Mesothelial cell of epicardium (in vitro differentiated cells): Measurements from ENCODE around the gene DOCK2. TPM values are rescaled to one million over a fixed set of nuclear protein-coding genes. Genes with fewer than 3 reads are reported as not detected.

Experiments
- DNase-seq, 2 experiments: peaks; one replicate each; pipeline ENCODE4 v3.0.0; 2021; ENCODE audit warnings: low spot score in 2 of 2; ENCODE audit not compliant: unreplicated experiment in 2 of 2
- H3K27ac Mint-ChIP-seq: 2 replicates; pipeline ENCODE4 v1.8.0; 2021; ENCODE audit warnings: mixed read lengths
- H3K27me3 Mint-ChIP-seq: 2 replicates; pipeline ENCODE4 v1.8.0; 2021; ENCODE audit warnings: low read depth, mixed read lengths
- H3K36me3 Mint-ChIP-seq: 2 replicates; pipeline ENCODE4 v1.8.0; 2021; ENCODE audit warnings: mixed read lengths
- H3K4me1 Mint-ChIP-seq: 2 replicates; pipeline ENCODE4 v1.8.0; 2021; ENCODE audit warnings: mixed read lengths
- H3K4me3 Mint-ChIP-seq: 2 replicates; pipeline ENCODE4 v1.8.0; 2021; ENCODE audit warnings: mild to moderate bottlenecking, moderate library complexity, mixed read lengths
- H3K9me3 Mint-ChIP-seq: 2 replicates; pipeline ENCODE4 v1.8.0; 2021; ENCODE audit warnings: mixed read lengths
- total RNA-seq: library from RNA; stranded (reverse); gene quantifications from 3 replicates; pipeline ENCODE4 v1.2.1, GENCODE V29; 2021
- TF ChIP-seq, protein P1 (sequence below): fragments of 200-600 bp; sonication (generic); IDR thresholded peaks from one replicate; pipeline ENCODE4 v1.5.0; 2021; ENCODE audit warnings: antibody characterized with exemption; ENCODE audit not compliant: unreplicated experiment

The DOCK2 gene
- total RNA-seq, 1 donor from 2014 or later, result 0.25 TPM

DNA sequence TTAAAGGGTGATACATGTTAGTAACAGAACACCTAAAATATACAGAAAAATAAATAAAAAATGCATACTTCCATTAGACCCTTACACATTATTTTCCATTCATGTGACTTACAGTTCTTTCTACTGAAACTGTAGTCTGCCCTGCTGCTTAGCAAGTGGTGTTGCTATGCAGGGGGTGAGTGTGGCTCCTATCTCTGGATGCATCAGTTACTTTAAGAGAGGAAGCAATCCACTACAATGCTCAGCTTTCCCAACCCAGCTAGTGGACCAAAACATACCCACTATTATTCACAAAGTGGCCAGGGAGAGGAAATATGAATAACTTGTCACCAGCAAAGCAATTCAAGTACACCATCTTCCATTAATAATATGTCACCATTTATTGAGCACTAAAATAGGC lies 121.8 kb downstream of the DOCK2 start:
- no peak overlapping the region for H3K4me3 Mint-ChIP-seq
- H3K27me3 Mint-ChIP-seq, result peaks cover 36% of the 10 kb centered on the region
- H3K27ac Mint-ChIP-seq, result no peak overlapping the region
- TF ChIP-seq, protein P1, sequence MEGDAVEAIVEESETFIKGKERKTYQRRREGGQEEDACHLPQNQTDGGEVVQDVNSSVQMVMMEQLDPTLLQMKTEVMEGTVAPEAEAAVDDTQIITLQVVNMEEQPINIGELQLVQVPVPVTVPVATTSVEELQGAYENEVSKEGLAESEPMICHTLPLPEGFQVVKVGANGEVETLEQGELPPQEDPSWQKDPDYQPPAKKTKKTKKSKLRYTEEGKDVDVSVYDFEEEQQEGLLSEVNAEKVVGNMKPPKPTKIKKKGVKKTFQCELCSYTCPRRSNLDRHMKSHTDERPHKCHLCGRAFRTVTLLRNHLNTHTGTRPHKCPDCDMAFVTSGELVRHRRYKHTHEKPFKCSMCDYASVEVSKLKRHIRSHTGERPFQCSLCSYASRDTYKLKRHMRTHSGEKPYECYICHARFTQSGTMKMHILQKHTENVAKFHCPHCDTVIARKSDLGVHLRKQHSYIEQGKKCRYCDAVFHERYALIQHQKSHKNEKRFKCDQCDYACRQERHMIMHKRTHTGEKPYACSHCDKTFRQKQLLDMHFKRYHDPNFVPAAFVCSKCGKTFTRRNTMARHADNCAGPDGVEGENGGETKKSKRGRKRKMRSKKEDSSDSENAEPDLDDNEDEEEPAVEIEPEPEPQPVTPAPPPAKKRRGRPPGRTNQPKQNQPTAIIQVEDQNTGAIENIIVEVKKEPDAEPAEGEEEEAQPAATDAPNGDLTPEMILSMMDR, result no peak
- no peaks in the 10 kb centered on the region for H3K36me3 Mint-ChIP-seq
- no peaks in the 10 kb centered on the region for H3K4me1 Mint-ChIP-seq
- no peaks in the 10 kb centered on the region for H3K9me3 Mint-ChIP-seq
- DNase-seq, result no peak

DNA sequence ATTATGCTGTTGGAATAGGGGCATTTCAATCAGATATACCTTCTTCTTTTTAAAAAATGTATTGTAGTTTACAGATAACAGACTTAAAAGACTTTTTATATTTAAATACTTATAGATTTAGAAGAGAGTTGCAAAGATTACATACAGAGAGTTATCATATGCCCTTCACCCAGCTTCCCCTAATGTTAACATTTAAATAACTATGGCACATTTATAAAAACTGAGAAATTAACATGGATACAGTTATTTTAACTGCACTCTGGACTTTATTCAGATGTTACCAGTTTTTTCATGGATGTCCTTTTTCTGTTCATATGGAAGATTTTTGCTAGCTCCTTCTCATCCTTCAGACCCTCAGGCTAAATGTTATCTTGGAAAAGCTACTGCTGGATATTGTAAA lies 123.2 kb downstream of the DOCK2 start:
- Mint-ChIP-seq H3K4me1 (no peaks in the 10 kb centered on the region), H3K27me3 (peaks cover 32% of the 10 kb centered on the region), H3K4me3 (no peak overlapping the region), H3K27ac (no peak overlapping the region), H3K36me3 (no peaks in the 10 kb centered on the region), H3K9me3 (no peaks in the 10 kb centered on the region)
- TF ChIP-seq, protein P1, result no peak
- no peak for DNase-seq

DNA sequence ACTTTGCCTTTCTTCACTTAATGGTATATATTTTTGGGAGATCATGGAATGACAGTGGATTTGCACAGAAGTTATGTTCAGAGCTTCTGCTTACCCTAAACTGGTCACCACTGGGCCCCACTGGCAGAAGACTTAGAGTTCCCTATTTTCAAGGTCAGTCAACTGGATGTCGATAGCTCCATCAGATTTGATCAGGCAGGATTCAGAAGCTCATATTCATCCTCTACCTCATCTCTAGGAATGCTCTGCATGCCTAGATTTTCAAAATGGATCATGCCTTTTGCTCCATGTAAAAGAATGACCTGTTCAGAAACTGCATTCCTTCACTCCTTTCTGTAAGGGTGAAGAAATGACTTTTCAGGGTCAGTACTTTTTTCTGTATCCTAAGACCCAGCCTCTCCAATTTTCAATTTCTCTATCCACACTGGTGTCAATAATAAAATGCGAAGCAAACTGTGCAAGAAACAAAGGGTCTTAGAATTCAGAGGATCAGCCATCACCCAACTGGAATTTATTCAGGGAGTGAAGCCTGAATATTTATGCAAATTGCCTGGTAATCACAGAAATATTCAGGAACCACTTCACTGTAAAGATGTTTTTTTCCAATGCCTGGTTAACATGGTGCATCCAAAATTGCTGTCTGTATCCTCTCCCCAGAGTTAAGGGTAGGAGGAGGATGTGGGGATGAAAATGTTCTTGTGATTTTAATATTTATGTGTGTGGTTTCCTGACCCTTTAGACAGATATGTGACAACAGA lies 125.4 kb downstream of the DOCK2 start:
- TF ChIP-seq, protein P1, result no peak
- Mint-ChIP-seq H3K27me3 (peaks cover 35% of the 10 kb centered on the region), H3K27ac (no peak overlapping the region)

DNA sequence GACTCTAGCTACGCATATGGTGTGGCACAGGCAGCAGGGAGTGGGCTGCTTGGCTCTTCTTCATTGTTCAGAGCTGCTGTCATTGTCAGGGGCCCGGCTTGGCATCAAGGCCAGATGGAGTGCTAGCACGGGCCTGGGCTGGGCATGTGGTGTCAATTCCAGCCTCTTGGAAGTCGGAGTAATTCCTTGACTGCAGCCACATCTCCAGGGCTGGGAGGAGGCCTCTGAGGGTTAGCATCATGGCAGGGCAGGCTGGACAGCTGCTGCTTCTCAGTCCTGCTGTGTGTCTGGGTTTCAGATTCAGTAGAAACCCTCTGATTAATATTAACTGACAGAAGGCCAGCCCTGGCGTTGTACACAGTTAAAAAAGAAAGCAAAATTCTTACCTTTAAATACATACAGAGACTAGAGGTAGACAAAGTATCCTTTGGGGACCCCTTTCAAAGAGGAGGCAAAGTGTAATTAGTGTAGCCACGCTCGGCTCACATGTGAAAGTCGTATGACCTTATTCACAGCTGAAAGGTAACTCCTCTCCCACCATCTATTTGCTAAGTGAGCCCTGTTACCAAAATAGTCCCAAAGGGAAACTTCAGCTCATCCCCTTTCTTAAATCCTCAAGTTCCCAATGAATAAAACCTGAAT lies 126.4 kb downstream of the DOCK2 start:
- no peak overlapping the region for H3K4me3 Mint-ChIP-seq
- no peaks in the 10 kb centered on the region for H3K9me3 Mint-ChIP-seq
- H3K27me3 Mint-ChIP-seq, result peaks cover 38% of the 10 kb centered on the region
- TF ChIP-seq, protein P1, result no peak
- H3K4me1 Mint-ChIP-seq, result no peaks in the 10 kb centered on the region
- no peak overlapping the region for H3K27ac Mint-ChIP-seq
- no peak for DNase-seq
- no peaks in the 10 kb centered on the region for H3K36me3 Mint-ChIP-seq

More for the DNA sequence above, 125.4 kb downstream of the DOCK2 start:
- Mint-ChIP-seq H3K4me3 (no peak overlapping the region), H3K9me3 (no peaks in the 10 kb centered on the region), H3K4me1 (no peaks in the 10 kb centered on the region), H3K36me3 (no peaks in the 10 kb centered on the region)
- no peak for DNase-seq

DNA sequence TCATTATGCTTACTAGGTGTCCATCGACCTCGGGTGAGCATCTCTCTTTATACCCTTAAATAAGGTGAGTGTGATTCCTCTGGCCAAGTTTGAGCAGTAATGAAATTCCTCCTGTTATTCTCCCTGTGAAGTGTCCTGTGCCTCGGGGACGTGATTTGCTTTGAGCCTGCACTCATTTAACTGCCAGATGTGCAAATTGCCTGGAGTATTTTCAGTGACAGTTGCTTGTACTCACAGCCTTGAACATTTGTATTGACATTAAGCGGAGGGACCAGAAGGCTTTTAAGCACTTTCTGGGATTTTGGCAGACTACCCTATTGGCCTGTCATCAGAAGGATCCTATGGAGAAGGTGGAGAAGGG lies 126.9 kb downstream of the DOCK2 start:
- no peak overlapping the region for H3K27ac Mint-ChIP-seq
- H3K36me3 Mint-ChIP-seq, result no peaks in the 10 kb centered on the region

More for the DNA sequence above, 126.9 kb downstream of the DOCK2 start:
- H3K4me3 Mint-ChIP-seq, result no peak overlapping the region
- H3K27me3 Mint-ChIP-seq, result peaks cover 41% of the 10 kb centered on the region
- DNase-seq, result no peak
- no peaks in the 10 kb centered on the region for H3K9me3 Mint-ChIP-seq
- TF ChIP-seq, protein P1, result no peak
- H3K4me1 Mint-ChIP-seq, result no peaks in the 10 kb centered on the region
